Nephron progenitor cell (in vitro differentiated cells): Measurements from ENCODE around the gene CHRNA4.

Experiments used
- DNase-seq: peaks from one replicate; pipeline ENCODE4 v3.0.0; 2021
- H3K27ac Mint-ChIP-seq: 2 replicates; pipeline ENCODE4 v1.8.0; 2021; ENCODE audit warnings: mild to moderate bottlenecking, moderate library complexity, mixed read lengths
- H3K27me3 Mint-ChIP-seq: 2 replicates; pipeline ENCODE4 v1.8.0; 2021; ENCODE audit warnings: mild to moderate bottlenecking, low read depth, mixed read lengths; ENCODE audit not compliant: poor library complexity
- H3K36me3 Mint-ChIP-seq: 2 replicates; pipeline ENCODE4 v1.8.0; 2021; ENCODE audit warnings: low read depth, mixed read lengths
- H3K4me1 Mint-ChIP-seq: 2 replicates; pipeline ENCODE4 v1.8.0; 2021; ENCODE audit warnings: mixed read lengths
- H3K4me3 Mint-ChIP-seq: 2 replicates; pipeline ENCODE4 v1.8.0; 2021; ENCODE audit warnings: mild to moderate bottlenecking, moderate library complexity, mixed read lengths
- H3K9me3 Mint-ChIP-seq: 2 replicates; pipeline ENCODE4 v1.8.0; 2021; ENCODE audit warnings: mild to moderate bottlenecking, moderate library complexity, mixed read lengths
- CTCF ChIP-seq: fragments of 200-600 bp; sonication (generic); IDR thresholded peaks from 2 replicates; pipeline ENCODE4 v1.5.0; 2021; ENCODE audit warnings: antibody characterized with exemption

Gene CHRNA4

GRCh38 chr20:63303095-63303666, 58.0 kb downstream of the CHRNA4 start:
- H3K36me3 Mint-ChIP-seq, result no peaks in the 10 kb centered on the region

GRCh38 chr20:63301671-63302070, 59.5 kb downstream of the CHRNA4 start:
- peaks cover 12% of the 10 kb centered on the region for H3K9me3 Mint-ChIP-seq
- H3K4me3 Mint-ChIP-seq, result no peak overlapping the region
- peaks cover 57% of the 10 kb centered on the region for H3K27me3 Mint-ChIP-seq
- no peak for TF ChIP-seq CTCF
- no peak overlapping the region for H3K27ac Mint-ChIP-seq
- DNase-seq, result no peak
- no peaks in the 10 kb centered on the region for H3K36me3 Mint-ChIP-seq
- no peaks in the 10 kb centered on the region for H3K4me1 Mint-ChIP-seq

More at GRCh38 chr20:63303095-63303666, 58.0 kb downstream of the CHRNA4 start:
- no peak for DNase-seq
- no peak for TF ChIP-seq CTCF
- Mint-ChIP-seq H3K9me3 (peaks cover 12% of the 10 kb centered on the region), H3K27me3 (peaks cover 47% of the 10 kb centered on the region), H3K4me3 (no peak overlapping the region), H3K27ac (no peak overlapping the region), H3K4me1 (no peaks in the 10 kb centered on the region)

- peaks cover 78% of the 10 kb centered on the region for H3K27me3 Mint-ChIP-seq
- TF ChIP-seq CTCF, result no peak
- no peak overlapping the region for H3K4me3 Mint-ChIP-seq
Measured at GRCh38 chr20:63298731-63299312, 62.3 kb downstream of the CHRNA4 start.

GRCh38 chr20:63297796-63298572, 63.2 kb downstream of the CHRNA4 start:
- peaks cover 12% of the 10 kb centered on the region for H3K9me3 Mint-ChIP-seq
- no peak for TF ChIP-seq CTCF
- no peak for DNase-seq

More at GRCh38 chr20:63298731-63299312, 62.3 kb downstream of the CHRNA4 start:
- peaks cover 5% of the 10 kb centered on the region for H3K4me1 Mint-ChIP-seq
- peaks cover 12% of the 10 kb centered on the region for H3K9me3 Mint-ChIP-seq
- no peak overlapping the region for H3K27ac Mint-ChIP-seq
- no peaks in the 10 kb centered on the region for H3K36me3 Mint-ChIP-seq
- no peak for DNase-seq

GRCh38 chr20:63297371-63297781, 63.8 kb downstream of the CHRNA4 start:
- no peaks in the 10 kb centered on the region for H3K36me3 Mint-ChIP-seq
- peaks cover 8% of the 10 kb centered on the region for H3K9me3 Mint-ChIP-seq
- peaks cover 71% of the 10 kb centered on the region for H3K27me3 Mint-ChIP-seq
- no peak for DNase-seq
- peaks cover 5% of the 10 kb centered on the region for H3K4me1 Mint-ChIP-seq
- TF ChIP-seq CTCF, result no peak
- H3K4me3 Mint-ChIP-seq, result no peak overlapping the region
- no peak overlapping the region for H3K27ac Mint-ChIP-seq

More at GRCh38 chr20:63297796-63298572, 63.2 kb downstream of the CHRNA4 start:
- Mint-ChIP-seq H3K27me3 (peaks cover 77% of the 10 kb centered on the region), H3K27ac (no peak overlapping the region), H3K4me3 (no peak overlapping the region), H3K36me3 (no peaks in the 10 kb centered on the region), H3K4me1 (peaks cover 5% of the 10 kb centered on the region)
